Right lobe of liver (tissue), 6 donors: ENCODE measurements around the gene MAP3K4. TPM values are rescaled to one million over a fixed set of nuclear protein-coding genes. Genes with fewer than 3 reads are reported as not detected.
A peak's percentile ranks its signal among the peaks of the same experiment; 100 is the strongest.

Experiments used
- ATAC-seq, 4 donors: fragments of 200-7000 bp; cut with Tn5 transposase; one replicate each; pipeline ENCODE4 v1.9.1; 2020; ENCODE audit warnings: mild to moderate bottlenecking in 4 of 4, moderate library complexity in 4 of 4
- DNase-seq, 3 donors: peaks; one replicate each; pipeline ENCODE4 v3.0.0-alpha.2; 2020
- H3K27ac ChIP-seq, 3 donors: fragments of 200-600 bp; one replicate each; pipeline ENCODE4 v1.8.0; 2022
- H3K27me3 ChIP-seq, 2 donors: fragments of 200-600 bp; one replicate each; pipeline ENCODE4 v1.8.0; 2022
- H3K36me3 ChIP-seq, 4 donors: fragments of 200-600 bp; sonication (generic) in 1 of 4; one replicate each; pipeline versions ENCODE4 v1.5.1 to v1.8.0; 2017 to 2022; ENCODE audit warnings: control low read depth in 1 of 4
- H3K4me1 ChIP-seq, 4 donors: fragments of 200-600 bp; sonication (generic) in 1 of 4; one replicate each; pipeline versions ENCODE4 v1.5.1 to v1.8.0; 2017 to 2022; ENCODE audit warnings: control low read depth in 1 of 4
- H3K4me3 ChIP-seq, 3 donors: fragments of 200-600 bp; one replicate each; pipeline ENCODE4 v1.8.0; 2022
- H3K9me3 ChIP-seq, 4 donors: fragments of 200-600 bp; sonication (generic) in 1 of 4; one replicate each; pipeline versions ENCODE4 v1.5.1 to v1.8.0; 2017 to 2022; ENCODE audit warnings: control low read depth in 1 of 4
- POLR2A ChIP-seq: fragments of 450-650 bp; IDR thresholded peaks from one replicate; pipeline ENCODE4 v1.6.1; 2017; ENCODE audit warnings: antibody characterized with exemption, mild to moderate bottlenecking
- WGBS: methylation state at CpG from one replicate; pipeline ENCODE4 v1.1.6; 2018; ENCODE audit warnings: low coverage, low lambda C conversion rate; ENCODE audit not compliant: insufficient coverage; ENCODE audit errors: missing lambda C conversion rate; 5-methylcytosine and 5-hydroxymethylcytosine counted together
- intact Hi-C, 2 donors: fragments of 100-400 bp; cut with DNase I; formaldehyde crosslinking; loops; one replicate each; pipeline versions ENCODE4 v1.11.2 to v1.14.1; 2022
- total RNA-seq, 6 experiments: library from RNA; depleted of rRNA in 2 of 6; stranded (reverse); fragments of >200 nt in 2 of 6; fragmentation: NEBNext Ultra II Directional in 3 of 6; extraction: Animal tissue kit (Norgen Biotek cat#: 25700) in 3 of 6; gene quantifications; one replicate each; pipeline versions ENCODE4 v1.1.0 to v1.2.4, GENCODE V29; 2016 to 2023
- TF ChIP-seq, protein P1 (sequence below), 4 donors: fragments of 200-600 bp in 3 of 4; fragments of 450-650 bp in 1 of 4; IDR thresholded peaks; one replicate each; pipeline versions ENCODE4 v1.5.1 to v1.8.0; 2016 to 2022; ENCODE audit warnings: antibody characterized with exemption in 4 of 4, mild to moderate bottlenecking in 2 of 4
- donor health status: DM: no; HTN: yes; CAD: no.
- donor health status: DM: no; HTN: no; CAD: no.
- donor health status: DM: no; HTN: no; CAD: no.
- donor health status: DM: no; HTN: yes; CAD: no.
- donor health status: DM: no; HTN: yes; CAD: no.

MAP3K4 gene
- total RNA-seq, 6 experiments from 2014 or later = 9.4 to 20.5 (median 13.1) TPM

DNA sequence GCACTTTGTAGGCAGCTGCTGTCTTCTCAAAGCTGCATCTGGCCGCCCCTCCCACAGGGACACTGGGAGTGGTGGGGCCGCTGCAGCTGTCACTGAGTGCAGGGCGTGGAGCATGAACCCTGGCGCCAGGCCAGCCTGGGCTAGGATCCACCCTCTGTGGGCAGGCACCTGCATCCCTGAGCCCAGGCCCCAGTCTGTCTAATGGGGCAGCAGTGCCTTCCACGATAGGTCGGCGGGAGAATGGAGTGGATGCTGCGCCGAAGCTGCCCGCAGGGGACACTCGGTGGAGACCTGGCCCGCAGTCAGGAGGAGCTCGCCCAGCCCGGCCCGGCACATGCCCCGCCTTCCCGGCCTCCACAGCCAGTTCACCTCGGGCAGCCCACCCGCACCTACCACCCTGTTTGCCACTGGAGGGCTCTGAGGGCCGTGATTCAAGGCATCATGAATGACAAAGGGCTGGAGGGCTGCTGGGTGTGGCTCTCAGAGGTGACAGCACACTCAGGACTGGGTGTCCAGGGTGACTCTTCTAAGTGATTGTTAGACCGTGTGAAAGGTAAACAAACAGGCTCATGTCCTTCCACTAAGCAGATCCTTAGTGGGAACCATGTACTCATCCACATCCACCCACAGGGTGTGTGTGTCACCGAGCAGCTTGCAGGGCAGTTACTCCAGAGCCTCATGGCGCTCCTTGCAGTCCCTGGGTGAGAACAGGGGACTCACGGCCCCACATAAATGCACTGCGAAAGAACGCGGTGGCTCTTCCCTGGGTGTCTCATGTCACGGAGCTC, 148.4 kb downstream of the MAP3K4 start:
- Histone ChIP-seq H3K36me3 (no peaks in the 10 kb centered on the region), H3K4me3 (no peak overlapping the region), H3K4me1 (no peaks in the 10 kb centered on the region), H3K27me3 (no peaks in the 10 kb centered on the region), H3K27ac (no peak overlapping the region), H3K9me3 (no peaks in the 10 kb centered on the region)
- ATAC-seq = peak; percentile 41 to 59 (median 52)
- 44% methylated on average over 3 of the region's 28 CpGs for WGBS
- TF ChIP-seq, protein P1, sequence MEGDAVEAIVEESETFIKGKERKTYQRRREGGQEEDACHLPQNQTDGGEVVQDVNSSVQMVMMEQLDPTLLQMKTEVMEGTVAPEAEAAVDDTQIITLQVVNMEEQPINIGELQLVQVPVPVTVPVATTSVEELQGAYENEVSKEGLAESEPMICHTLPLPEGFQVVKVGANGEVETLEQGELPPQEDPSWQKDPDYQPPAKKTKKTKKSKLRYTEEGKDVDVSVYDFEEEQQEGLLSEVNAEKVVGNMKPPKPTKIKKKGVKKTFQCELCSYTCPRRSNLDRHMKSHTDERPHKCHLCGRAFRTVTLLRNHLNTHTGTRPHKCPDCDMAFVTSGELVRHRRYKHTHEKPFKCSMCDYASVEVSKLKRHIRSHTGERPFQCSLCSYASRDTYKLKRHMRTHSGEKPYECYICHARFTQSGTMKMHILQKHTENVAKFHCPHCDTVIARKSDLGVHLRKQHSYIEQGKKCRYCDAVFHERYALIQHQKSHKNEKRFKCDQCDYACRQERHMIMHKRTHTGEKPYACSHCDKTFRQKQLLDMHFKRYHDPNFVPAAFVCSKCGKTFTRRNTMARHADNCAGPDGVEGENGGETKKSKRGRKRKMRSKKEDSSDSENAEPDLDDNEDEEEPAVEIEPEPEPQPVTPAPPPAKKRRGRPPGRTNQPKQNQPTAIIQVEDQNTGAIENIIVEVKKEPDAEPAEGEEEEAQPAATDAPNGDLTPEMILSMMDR (IDR thresholded peaks at IDR 0.05) = peak in 1 of 4 donors; percentile 55
- TF ChIP-seq POLR2A = no peak
- peak in 1 of 3 donors; percentile 47 for DNase-seq
- intact Hi-C loops = no loop called here

DNA sequence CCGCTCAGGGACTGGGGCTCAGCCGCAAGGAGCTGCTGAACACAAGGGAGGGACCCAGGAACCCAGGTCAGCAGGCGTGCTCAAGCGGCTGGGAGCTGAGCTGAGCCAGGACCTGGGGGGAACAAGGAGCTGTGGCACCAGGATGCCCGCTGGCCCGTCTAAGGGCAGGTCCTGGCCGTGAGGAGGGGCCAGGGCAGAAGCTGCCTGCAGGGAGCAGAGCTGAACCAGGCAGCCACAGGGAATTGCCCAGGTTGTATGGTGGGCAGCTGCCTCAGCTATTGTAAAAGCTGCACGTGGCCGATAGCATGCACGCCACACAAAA, 148.9 kb downstream of the MAP3K4 start:
- H3K27me3 ChIP-seq = no peaks in the 10 kb centered on the region
- H3K36me3 ChIP-seq = no peaks in the 10 kb centered on the region
- DNase-seq (no peak), ATAC-seq (no peak)
- TF ChIP-seq, protein P1 (IDR thresholded peaks at IDR 0.05) = no peak
- no peak overlapping the region for H3K4me3 ChIP-seq
- no peak overlapping the region for H3K27ac ChIP-seq
- no peaks in the 10 kb centered on the region for H3K9me3 ChIP-seq
- intact Hi-C loops = no loop called here
- H3K4me1 ChIP-seq = no peaks in the 10 kb centered on the region
- WGBS = no CpG with 5 or more reads among the region's 10 CpGs

DNA sequence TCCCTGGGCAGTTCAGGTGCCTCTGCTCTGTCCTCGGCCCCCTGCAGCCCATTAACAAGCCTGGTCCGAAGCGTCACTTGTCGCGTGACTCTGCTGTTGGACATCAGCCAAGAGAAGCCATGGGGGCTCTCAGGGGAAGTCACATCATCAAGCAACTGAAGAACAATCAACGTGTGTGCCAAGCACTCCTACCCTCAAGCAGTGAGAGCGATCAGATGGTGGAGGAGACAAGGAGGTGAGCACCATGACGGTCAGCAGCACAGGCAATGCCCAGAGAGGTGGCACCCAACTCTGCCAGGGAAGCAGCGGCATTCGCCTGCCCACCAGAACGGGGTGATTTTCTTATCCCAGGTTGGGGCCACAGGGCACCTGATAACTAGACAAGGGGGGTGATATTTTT, 149.6 kb downstream of the MAP3K4 start:
- H3K27ac ChIP-seq = no peak overlapping the region
- no peak for ATAC-seq
- no peaks in the 10 kb centered on the region for H3K4me1 ChIP-seq
- intact Hi-C loops = no loop called here
- no peaks in the 10 kb centered on the region for H3K9me3 ChIP-seq
- 93% methylated on average over 9 of the region's 11 CpGs for WGBS
- no peak for DNase-seq
- no peaks in the 10 kb centered on the region for H3K36me3 ChIP-seq
- H3K4me3 ChIP-seq = no peak overlapping the region
- H3K27me3 ChIP-seq = no peaks in the 10 kb centered on the region
- TF ChIP-seq, protein P1 (IDR thresholded peaks at IDR 0.05) = no peak
- TF ChIP-seq POLR2A = no peak

DNA sequence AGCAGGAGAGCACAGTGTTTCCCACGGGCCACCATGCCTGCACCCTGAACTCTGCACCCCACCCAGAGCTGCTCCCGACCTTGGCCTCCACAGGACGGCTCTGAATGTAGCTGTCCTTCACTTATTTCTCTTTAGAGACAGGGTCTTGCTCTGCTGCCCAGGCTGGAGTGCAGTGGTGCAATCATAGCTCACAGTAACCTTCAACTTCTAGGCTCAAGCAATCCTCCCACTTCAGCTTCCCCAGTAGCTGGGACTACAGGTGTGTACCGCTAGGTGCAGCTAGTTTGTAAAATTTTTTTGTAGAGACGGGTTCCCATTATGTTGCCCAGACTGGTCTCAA, 151.4 kb downstream of the MAP3K4 start:
- intact Hi-C loops = no loop called here
- ATAC-seq (no peak), DNase-seq (no peak)
- H3K27me3 ChIP-seq = no peaks in the 10 kb centered on the region
- TF ChIP-seq POLR2A = no peak
- TF ChIP-seq, protein P1 (IDR thresholded peaks at IDR 0.05) = no peak
- WGBS = 50% methylated on average over 1 of the region's 5 CpGs
- no peak overlapping the region for H3K27ac ChIP-seq
- H3K4me3 ChIP-seq = no peak overlapping the region
- H3K4me1 ChIP-seq = no peaks in the 10 kb centered on the region
- H3K9me3 ChIP-seq = no peaks in the 10 kb centered on the region
- no peaks in the 10 kb centered on the region for H3K36me3 ChIP-seq
